ENCODE results near the gene C15orf40.
A peak's percentile ranks its signal among the peaks of the same experiment; 100 is the strongest.
"Not testable (repeated sequence)": the region's sequence is repeated elsewhere in the genome, so short reads cannot be mapped to it uniquely, and the experiment has no call there.

Gene C15orf40

GRCh38 chr15:83011271-83012075 is at the start of gene C15orf40:
Gene C15orf40, minus strand, starts transcription at chr15:83011639. Its CDS starts 32 bp downstream, at chr15:83011607.
- peak; percentile 78 to 80 for DNase-seq

GRCh38 chr15:83057696-83058376 is 46.4 kb upstream of the C15orf40 start:
- DNase-seq: no peak

GRCh38 chr15:83057002-83057401 is 45.6 kb upstream of the C15orf40 start:
- no peak for DNase-seq

- DNase-seq: peak; percentile 20
These were observed 41.7 kb upstream of the C15orf40 start for GRCh38 chr15:83053151-83053550.

- DNase-seq: no peak
These were observed 35.2 kb upstream of the C15orf40 start for GRCh38 chr15:83046558-83047127.

- no peak for DNase-seq
These were observed 32.7 kb upstream of the C15orf40 start for GRCh38 chr15:83044156-83044555.

GRCh38 chr15:83039206-83039605 is 27.8 kb upstream of the C15orf40 start:
- DNase-seq: no peak

GRCh38 chr15:83036253-83036652 is 24.8 kb upstream of the C15orf40 start:
- DNase-seq: no peak

GRCh38 chr15:83031234-83031633 is 19.8 kb upstream of the C15orf40 start:
- not testable (repeated sequence) for DNase-seq

GRCh38 chr15:83030021-83030420 is 18.6 kb upstream of the C15orf40 start:
- DNase-seq: no peak

GRCh38 chr15:83018436-83018835 is 7.0 kb upstream of the C15orf40 start:
- DNase-seq: peak in 1 of 2 experiments; percentile 10

GRCh38 chr15:83016906-83017305 is 5.5 kb upstream of the C15orf40 start:
- no peak for DNase-seq

GRCh38 chr15:83015361-83015760 is 3.9 kb upstream of the C15orf40 start:
- no peak for DNase-seq

GRCh38 chr15:83014205-83014653 is 2.8 kb upstream of the C15orf40 start:
- no peak for DNase-seq

GRCh38 chr15:83012636-83013035 is 1.2 kb upstream of the C15orf40 start:
- DNase-seq: no peak

- DNase-seq: peak; percentile 23 to 55
These were observed 612 bp upstream of the C15orf40 start for GRCh38 chr15:83012076-83012426.

- peak; percentile 80 to 92 for DNase-seq
These were observed 649 bp downstream of the C15orf40 start for GRCh38 chr15:83010709-83011270.

GRCh38 chr15:83000672-83001031 is 10.8 kb downstream of the C15orf40 start:
- not testable (repeated sequence) for DNase-seq

- peak; percentile 85 to 86 for DNase-seq
These were observed 11.4 kb downstream of the C15orf40 start for GRCh38 chr15:82999905-83000671.

GRCh38 chr15:82999426-82999825 is 12.0 kb downstream of the C15orf40 start:
- no peak for DNase-seq

GRCh38 chr15:82995938-82996337 is 15.5 kb downstream of the C15orf40 start:
- DNase-seq: no peak

GRCh38 chr15:82995076-82995475 is 16.4 kb downstream of the C15orf40 start:
- no peak for DNase-seq

- DNase-seq: no peak
These were observed 18.3 kb downstream of the C15orf40 start for GRCh38 chr15:82993144-82993543.
